HPDE6-E6E7 (cell line): ENCODE data around the gene CCDC137.
A peak's percentile ranks its signal among the peaks of the same experiment; 100 is the strongest.

Source experiments
- DNase-seq: peaks from one replicate; pipeline ENCODE4 v3.0.0; 2011; ENCODE audit warnings: missing footprints; ENCODE audit errors: extremely low spot score

CCDC137 gene

GRCh38 chr17:81702934-81703746, 36.6 kb downstream of the CCDC137 start, which contains the start of gene MRPL12:
TSS of gene MRPL12 (plus strand) at chr17:81703367. CDS start at chr17:81703502, 135 bp downstream.
- DNase-seq = peak; percentile 97

DNA sequence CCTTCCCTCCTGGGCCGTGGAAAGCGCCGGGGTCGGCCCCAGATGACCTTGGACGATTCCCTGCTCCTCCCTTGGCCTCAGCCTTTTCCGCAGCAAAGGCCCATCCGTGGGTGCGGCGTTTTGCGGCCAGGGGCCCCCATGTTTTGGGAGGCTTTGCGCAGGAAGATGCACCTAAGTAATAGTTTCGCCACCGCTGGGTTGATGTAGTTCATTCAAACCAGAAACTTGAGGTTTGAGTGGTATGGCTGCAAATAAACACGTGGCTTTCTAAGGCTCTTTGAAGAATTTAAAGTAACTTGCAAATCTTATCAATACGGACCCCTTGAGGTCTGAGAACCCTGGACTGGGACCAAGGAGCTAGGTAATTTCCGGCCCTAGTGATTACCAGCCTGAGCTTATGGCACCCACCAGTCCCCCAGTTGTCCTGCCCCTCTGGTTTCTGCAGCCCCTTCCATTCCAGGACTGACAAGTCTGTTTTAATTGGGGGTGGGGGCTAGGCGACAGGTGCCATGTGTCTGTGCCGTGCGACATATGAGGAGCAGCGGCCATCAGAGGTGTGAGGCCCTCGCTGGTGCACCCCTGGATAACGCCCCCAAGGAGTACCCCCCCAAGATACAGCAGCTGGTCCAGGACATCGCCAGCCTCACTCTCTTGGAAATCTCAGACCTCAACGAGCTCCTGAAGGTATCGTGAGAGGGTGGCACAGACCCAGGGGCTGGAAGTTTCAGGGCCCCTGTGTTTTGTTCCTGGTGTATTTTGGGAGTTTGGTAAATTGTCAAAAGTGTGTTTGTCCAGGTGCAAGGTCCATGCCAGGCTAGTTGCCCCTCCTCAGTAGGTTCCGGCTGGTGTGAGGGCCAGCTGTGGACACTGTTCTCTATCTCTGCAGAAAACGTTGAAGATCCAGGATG, 37.5 kb downstream of the CCDC137 start:
- no peak for DNase-seq

- DNase-seq = no peak
Observed at GRCh38 chr17:81705518-81706231, 39.1 kb downstream of the CCDC137 start.

DNA sequence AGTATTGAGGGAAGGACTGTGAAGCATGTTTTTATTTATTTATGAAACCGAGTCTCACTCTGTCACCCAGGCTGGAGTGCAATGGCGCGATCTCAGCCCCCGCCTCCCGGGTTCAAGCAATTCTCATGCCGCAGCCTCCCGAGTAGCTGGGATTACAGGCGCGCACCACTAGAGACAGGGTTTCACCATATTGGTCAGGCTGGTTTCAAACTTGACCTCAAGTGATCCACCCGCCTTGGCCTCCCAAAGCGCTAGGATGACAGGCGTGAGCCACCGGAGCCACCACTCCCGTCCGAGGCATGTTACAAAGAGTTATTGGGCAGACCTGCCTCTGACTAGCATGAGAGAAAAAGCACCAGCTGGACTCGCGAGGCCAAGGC, 39.7 kb downstream of the CCDC137 start:
- no peak for DNase-seq

- no peak for DNase-seq
Observed at GRCh38 chr17:81706757-81707624, 40.5 kb downstream of the CCDC137 start.

DNA sequence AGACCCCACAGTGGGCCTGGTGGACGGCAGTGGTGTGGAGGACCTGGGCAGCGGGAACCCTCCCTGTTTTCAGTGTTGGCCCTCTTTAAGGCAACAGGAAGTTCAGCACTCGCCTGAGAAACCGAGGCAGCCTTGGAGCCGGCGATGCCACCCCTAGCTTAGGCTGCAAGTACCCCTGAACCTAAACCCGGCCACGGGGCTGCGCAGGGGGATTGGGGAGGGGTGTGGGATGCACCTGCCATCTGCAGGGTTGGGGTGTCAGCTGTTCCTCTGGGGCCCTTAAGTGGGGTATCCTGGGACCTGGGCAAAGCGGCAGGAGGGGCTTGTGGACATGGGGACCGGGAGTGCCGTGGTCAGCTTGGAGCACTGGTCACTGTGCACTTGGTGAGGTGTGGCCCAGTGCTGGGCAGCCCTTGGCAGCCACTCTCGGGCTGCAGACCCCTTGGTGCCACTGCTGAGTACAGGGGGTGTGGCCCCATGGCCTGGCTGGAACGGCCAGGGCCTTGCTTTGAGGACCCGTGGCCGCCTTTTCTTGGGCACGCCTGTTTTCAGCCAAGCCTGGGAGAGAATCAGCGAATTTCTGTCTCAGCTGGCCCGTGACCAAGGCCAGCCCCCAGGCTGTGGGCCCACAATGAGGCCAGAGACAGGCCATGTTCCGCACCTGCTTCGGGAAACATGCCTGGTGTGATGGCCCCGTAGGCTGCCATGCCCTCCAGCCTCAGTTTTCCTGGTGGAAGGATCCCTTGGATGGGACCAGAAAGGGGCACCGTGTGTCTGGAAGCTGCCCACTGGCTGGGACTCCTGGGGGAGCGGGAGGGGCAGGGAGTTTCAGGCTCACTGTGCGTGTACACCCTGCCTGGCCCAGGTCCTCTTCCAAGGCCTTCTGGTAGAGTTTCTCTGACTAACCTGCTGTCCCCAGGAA, 41.4 kb downstream of the CCDC137 start:
- no peak for DNase-seq

DNA sequence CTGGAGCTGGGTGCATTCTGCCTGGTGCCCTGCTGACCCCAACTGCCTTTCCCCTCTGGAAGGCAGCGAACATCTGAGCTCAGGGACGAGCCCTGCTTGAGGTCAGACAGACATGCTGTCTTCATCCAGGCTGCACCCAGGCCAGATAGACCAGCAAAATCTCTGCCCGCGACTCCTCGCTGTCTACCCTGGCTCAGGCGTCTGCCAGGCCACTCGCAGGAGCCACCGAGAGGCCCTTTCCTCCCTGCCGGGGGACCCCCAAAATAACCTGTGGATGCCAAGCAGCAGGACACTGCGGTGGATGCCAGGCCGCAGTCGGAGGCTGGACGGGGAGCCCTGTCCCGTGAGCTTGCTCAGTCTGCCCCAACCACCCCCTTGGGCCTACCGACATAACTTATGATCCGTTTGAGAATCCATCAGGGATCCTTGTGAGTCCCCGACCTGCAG, 42.2 kb downstream of the CCDC137 start:
- DNase-seq = no peak

- DNase-seq = no peak
Observed at GRCh38 chr17:81710514-81711308, 44.2 kb downstream of the CCDC137 start.

- peak; percentile 84 for DNase-seq
Observed at GRCh38 chr17:81711814-81712467, 45.4 kb downstream of the CCDC137 start, which contains the start of gene SLC25A10. TSS of gene SLC25A10 (plus strand) at chr17:81712284. CDS start at chr17:81712427, 143 bp downstream.

- DNase-seq = peak; percentile 52
Observed at GRCh38 chr17:81712468-81713003, 46.0 kb downstream of the CCDC137 start.

GRCh38 chr17:81713004-81713555, 46.5 kb downstream of the CCDC137 start:
- no peak for DNase-seq

GRCh38 chr17:81713556-81714411, 47.2 kb downstream of the CCDC137 start:
- DNase-seq = no peak

DNA sequence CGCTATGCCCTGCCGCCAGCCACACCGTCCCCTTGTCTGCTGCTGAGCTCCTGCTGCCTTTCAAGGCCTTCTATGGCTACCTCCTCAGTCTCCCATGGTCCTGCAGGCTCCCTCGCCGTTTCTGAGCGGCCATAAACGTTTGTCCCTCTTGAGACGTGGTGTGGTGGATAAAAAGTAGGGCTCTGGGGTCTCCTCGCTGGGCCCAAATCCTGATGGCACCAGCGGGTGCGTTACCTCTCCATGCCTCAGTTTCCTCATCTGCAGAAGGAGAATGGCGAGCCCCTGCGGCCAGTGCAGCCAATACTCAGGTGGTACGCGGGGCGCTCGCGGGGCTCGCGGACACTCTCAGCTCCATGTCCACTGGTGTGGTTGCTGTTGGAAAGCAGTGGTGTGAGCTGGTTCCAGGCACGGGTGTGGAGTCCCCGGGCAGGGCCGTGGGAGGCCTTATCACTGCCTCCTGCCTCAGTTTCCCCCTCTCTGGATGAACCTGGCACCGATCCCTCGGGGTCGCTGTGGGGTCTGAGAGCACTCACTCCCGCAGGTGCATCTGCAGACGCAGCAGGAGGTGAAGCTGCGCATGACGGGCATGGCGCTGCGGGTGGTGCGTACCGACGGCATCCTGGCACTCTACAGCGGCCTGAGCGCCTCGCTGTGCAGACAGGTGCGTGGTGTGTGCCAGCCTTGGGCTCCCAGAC, 48.0 kb downstream of the CCDC137 start:
- no peak for DNase-seq

GRCh38 chr17:81715107-81715871, 48.8 kb downstream of the CCDC137 start:
- DNase-seq = no peak
